NCI-H748 (cell line): Measurements from ENCODE around the gene LPP.

Experiments used
- DNase-seq: peaks from one replicate; lab custom pipeline; 2025; ENCODE audit not compliant: unreplicated experiment; lab: John Stamatoyannopoulos, UW

LPP gene

DNA sequence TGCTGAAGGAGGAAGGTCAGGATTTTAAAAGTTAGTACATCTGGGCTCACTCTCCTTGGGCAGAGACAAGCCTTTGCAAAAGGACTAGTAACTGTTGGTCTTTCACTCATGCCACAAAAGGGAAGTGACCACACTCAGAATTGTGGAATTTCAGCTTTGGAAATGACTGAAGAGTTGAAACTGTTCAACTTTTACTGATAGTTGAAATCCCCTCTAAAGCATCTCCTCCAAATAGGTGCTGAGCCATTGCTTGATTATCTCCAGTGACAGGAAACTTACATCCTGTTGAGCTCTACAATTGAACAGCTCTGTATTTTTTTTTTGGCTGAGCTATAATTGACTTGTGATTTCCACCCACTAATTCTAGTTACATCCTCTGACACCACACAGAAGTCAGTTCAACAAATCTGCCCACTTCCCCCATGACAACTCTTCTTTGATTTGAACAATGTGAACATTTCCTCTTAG, 763.0 kb downstream of the LPP start:
- DNase-seq, result no peak

DNA sequence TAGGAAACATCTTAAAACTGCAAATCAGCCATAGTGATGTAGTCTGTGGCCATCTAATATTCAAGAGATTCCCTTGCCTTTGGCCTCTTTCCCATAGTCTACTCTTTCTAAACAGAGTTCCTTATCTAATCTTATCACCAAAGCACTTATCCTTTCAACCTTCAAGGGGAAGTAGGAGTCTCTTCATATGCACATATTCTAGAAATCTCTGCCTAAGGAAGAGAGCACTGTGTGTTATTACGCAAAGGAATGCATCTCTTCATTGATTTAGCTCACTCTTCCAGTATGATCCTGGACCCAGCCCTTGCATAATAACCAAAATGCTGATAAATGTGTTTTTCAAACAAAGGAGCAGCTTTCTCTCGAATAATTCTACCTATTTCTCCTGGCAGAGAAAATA, 764.1 kb downstream of the LPP start:
- no peak for DNase-seq

- DNase-seq, result no peak
Observed at GRCh38 chr3:188923671-188924070, 769.7 kb downstream of the LPP start.

DNA sequence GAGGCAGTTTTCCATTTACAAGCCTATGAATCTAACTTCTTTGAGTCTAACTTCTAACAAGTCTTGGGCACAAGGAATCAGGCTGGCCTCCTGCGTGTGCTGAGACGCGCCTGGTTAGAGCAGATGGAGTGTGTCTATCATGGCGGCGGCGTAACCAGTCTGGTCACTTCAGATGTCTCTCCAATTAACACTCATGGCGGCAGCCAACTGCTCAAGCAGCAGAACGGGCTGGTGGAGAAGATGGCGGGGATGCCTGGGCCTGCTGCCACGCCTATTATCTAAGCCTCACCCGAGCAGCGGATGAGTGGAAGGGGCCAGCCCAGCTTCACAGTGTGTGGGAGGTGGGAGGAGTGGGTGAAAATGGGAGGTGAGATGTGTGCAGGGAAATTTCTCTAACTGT, 771.4 kb downstream of the LPP start:
- DNase-seq, result no peak

- DNase-seq, result no peak
Observed at GRCh38 chr3:188926111-188926510, 772.2 kb downstream of the LPP start.

- no peak for DNase-seq
Observed at GRCh38 chr3:188926741-188927511, 773.0 kb downstream of the LPP start.

DNA sequence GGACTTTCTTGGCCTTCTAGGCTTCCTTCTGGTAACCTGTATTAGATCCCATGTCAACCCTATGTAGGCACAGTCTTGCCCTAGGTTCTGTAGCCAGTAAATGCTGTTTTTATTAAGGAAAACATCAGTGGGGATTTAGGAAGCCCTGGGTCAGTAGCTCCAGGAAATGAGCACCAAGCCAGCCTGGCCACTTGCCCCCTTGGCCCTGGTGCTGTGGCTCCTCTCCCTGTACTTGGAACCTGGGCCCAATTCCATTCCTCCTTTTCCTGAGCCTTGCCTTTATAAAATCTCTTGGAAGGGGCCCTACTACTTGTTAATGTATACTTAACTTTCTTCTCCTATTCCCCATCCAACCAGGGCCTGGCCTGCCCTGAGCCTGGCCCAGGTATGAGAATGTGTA, 774.0 kb downstream of the LPP start:
- DNase-seq, result no peak

DNA sequence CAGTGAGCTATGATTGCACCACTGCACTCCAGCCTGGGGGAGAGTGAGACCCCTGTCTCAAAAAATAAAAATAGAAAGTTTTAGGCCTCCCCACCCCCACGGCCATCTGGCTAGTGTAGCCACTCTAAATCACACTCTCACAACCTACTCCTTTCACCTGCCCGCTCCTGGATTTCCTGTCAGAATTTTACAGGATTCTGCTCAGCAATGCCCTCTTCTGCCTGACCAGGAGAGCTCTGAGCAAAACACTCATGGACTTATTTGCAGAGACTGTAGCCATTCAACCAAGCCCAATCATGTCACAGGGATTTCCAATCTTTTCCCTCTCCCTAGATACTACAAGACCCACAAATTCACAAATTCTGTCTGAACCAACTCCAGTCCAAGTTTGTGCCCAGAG, 775.2 kb downstream of the LPP start:
- DNase-seq, result no peak

- no peak for DNase-seq
Observed at GRCh38 chr3:188931036-188931435, 777.1 kb downstream of the LPP start.

DNA sequence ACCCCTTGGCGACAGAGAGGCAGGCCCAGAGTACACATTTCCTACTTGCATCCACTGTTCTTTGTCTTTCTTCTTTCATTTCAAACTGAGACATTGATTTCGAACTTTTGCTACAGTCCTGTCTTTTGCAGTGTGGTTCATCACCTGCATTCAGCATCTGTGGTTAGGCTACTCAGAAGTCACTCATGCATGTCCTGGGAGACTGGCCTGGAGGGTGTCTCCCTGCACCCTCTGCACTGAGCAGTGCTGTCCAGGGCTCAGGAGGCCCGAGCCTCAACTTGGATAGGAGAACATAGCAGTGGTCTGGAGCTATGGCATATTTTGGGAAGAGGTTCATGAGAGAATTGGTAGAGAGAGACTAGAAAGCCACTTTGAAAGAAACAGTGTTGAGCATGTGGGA, 777.6 kb downstream of the LPP start:
- DNase-seq, result no peak

DNA sequence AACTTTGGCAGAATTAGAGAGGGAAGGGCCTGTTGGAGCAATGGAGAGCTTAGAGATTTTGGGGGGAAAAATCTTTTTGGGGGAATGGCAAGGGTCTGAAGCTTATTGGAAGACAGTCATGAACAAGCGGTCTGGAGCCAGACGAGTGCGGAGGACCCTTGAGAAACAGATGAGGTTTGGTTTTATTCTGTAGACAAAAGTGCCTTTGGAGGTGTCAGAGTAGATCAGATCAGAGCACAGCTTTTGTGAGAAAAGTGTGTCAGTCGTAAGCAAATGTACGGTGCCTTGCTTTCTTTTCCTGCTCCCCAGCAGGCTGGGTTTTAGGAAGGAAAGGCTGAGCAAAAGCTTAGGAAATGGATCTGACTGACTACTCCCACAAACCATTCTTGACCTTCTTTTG, 781.0 kb downstream of the LPP start:
- DNase-seq, result no peak

GRCh38 chr3:188936597-188937107, 782.7 kb downstream of the LPP start:
- DNase-seq, result no peak

- DNase-seq, result no peak
Observed at GRCh38 chr3:188937389-188937788, 783.4 kb downstream of the LPP start.

- no peak for DNase-seq
Observed at GRCh38 chr3:188938999-188939398, 785.0 kb downstream of the LPP start.

DNA sequence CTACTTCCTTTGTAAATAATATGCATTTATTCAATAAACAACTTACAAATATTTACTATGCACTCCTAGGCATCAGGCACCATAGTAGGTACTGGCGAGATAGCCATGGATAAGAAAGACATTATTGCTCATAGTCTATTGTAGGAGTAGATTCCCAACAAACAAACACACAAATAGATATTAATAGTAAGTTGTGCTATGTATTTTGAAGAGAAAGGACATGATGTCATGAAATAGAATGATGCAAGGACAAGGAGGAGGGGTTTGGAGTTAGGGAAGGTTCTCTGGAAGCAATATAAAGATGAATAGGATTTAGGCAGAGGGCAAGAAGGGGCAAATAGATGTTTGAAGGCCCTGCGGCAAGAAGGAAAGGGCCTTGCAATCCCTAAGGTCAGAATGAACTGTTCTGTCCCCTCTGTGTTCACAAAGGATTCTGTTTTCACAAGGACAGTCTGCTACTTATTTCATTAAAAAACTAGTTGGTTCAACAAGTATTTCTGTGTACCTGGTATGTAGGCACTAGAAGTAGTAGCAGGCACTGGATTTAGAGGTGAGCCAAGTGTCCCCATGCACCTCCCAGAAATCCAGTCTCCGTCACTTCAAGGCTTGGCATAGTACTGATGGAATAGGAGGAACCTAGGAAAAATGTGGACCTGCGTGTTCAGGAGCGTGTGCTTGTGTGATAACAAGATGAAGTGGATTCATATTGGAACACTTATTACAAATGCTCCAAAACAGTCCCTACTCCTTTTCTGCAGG, 786.0 kb downstream of the LPP start:
- no peak for DNase-seq
